Measurements from ENCODE around the gene OCA2. TPM values are rescaled to one million over a fixed set of nuclear protein-coding genes. Genes with fewer than 3 reads are reported as not detected.

OCA2 gene
- total RNA-seq, 1 experiment from 2014 or later, result 0.31 TPM

GRCh38 chr15:28021281-28022039 is 77.7 kb downstream of the OCA2 start:
- TF ChIP-seq CTCF (conservative IDR thresholded peaks at IDR 0.05), result peak; percentile 82
- Histone ChIP-seq H2BK20ac (ENCODE audit: low read depth, low read length, poor library complexity, severe bottlenecking) (no peak overlapping the region), H3K27me3 (ENCODE audit: insufficient read depth, low read length) (no peaks in the 10 kb centered on the region), H3K9me3 (ENCODE audit: control insufficient read depth, low read depth, low read length) (no peaks in the 10 kb centered on the region), H3K79me1 (ENCODE audit: insufficient read depth, low read depth, low read length, poor library complexity, severe bottlenecking) (no peaks in the 10 kb centered on the region), H2BK15ac (ENCODE audit: low read depth, low read length) (no peak overlapping the region), H2BK12ac (ENCODE audit: insufficient read length, low read depth, low read length) (no peak overlapping the region), H3T11ph (ENCODE audit: low read length) (no peak overlapping the region), H4K20me1 (ENCODE audit: control insufficient read depth, insufficient read depth, insufficient read length) (no peaks in the 10 kb centered on the region), H4K91ac (ENCODE audit: insufficient read length, low read depth, low read length) (no peak overlapping the region), H3K18ac (ENCODE audit: insufficient read length, low read depth, low read length) (no peak overlapping the region), H3K23me2 (ENCODE audit: insufficient read length, low read depth, low read length, poor library complexity, severe bottlenecking) (no peaks in the 10 kb centered on the region), H3K27ac (ENCODE audit: insufficient read length, low read depth, low read length) (no peak overlapping the region), H3K4ac (ENCODE audit: low read depth, low read length) (no peak overlapping the region), H3K9ac (ENCODE audit: extremely low read depth, insufficient read length, low read length) (no peak overlapping the region), H2AFZ (ENCODE audit: low read length) (no peak overlapping the region), H4K8ac (replicated peaks; ENCODE audit: insufficient read length, low read depth, low read length) (no peak overlapping the region), H3K14ac (ENCODE audit: insufficient read depth, low read length) (no peak overlapping the region), H2BK5ac (ENCODE audit: insufficient read length, low read length) (no peak overlapping the region), H3K56ac (ENCODE audit: insufficient read length, low read depth, low read length) (no peak overlapping the region), H3K4me2 (ENCODE audit: insufficient read depth, insufficient read length, low read length) (no peak overlapping the region), H3K23ac (ENCODE audit: insufficient read length, low read depth, low read length) (no peak overlapping the region), H3K4me1 (ENCODE audit: insufficient read depth, low read length) (no peaks in the 10 kb centered on the region), H2AK5ac (ENCODE audit: insufficient read length, low read length) (no peak overlapping the region), H4K5ac (ENCODE audit: insufficient read length, low read depth, low read length) (no peak overlapping the region), H2BK120ac (ENCODE audit: low read depth, low read length, poor library complexity, severe bottlenecking) (no peak overlapping the region), H3K79me2 (ENCODE audit: insufficient read depth, low read length) (no peaks in the 10 kb centered on the region)
- Mint-ChIP-seq H3K27ac (no peak overlapping the region), H3K36me3 (ENCODE audit: insufficient read depth in 1 of 3, low read depth in 3 of 3) (no peaks in the 10 kb centered on the region), H3K27me3 (ENCODE audit: low read depth) (peaks cover 3% of the 10 kb centered on the region), H3K9me3 (no peaks in the 10 kb centered on the region), H3K4me1 (peaks cover 14 to 32% of the 10 kb centered on the region in 2 experiments), H3K4me3 (no peak overlapping the region)
- peak; percentile 79 for DNase-seq
- no CpG with 5 or more reads among the region's 17 CpGs for WGBS (ENCODE audit: extremely low coverage, insufficient read length, low lambda C conversion rate)

Data from H9 (cell line).